Measurements from ENCODE around the gene OTULINL. TPM values are rescaled to one million over a fixed set of nuclear protein-coding genes. Genes with fewer than 3 reads are reported as not detected.
A peak's percentile ranks its signal among the peaks of the same experiment; 100 is the strongest.
"Not testable (repeated sequence)": the region's sequence is repeated elsewhere in the genome, so short reads cannot be mapped to it uniquely, and the experiment has no call there.

Gene OTULINL
- 10 to 100 TPM; 12.2 to 12.3 TPM for total RNA-seq

DNA sequence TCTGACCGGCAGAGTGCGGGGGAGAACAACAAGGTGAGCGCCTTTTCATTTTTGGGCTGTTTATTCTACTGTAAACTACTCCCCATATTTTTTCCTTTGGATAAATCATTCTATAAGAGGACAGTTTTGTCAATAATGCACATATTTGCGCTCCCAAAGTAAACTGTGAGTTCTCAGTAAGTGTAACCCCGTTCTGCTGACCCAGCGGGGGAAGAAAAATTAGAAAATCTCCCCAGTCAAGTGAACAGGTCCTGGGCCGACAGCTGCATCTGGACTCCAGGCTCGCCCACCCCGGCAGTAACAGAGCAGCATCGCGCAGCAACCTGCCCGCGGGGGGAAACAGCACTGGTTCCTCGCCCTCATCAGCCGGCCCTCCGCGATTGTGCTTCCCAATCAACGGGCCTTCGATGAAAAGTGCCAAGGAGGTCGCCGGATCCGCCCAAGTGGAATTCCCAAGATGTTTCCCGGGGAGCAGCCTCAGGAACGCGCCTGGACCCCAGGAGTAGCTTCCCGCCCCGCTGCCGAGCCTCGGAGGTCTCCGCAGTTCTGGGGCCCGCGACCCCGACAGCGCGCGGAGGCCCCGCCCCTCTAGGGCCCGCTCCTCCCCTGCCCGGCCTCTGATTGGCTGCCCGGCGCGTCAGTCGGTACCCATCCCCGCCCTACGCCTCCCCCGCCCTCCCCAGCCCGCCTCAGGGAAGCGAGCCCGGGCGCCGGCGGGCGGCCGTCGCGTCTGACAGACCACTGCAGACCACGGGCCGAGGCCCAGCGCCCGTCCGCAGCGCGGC, at the start of gene OTULINL:
Gene OTULINL, plus strand, starts transcription at position 687 of the 785 bp plus-strand sequence. CDS start 103 bp downstream, outside the sequence.
- H3K4me3 Mint-ChIP-seq = peak within 1 kb of the TSS; percentile 77
- no peaks in the 10 kb centered on the region for H3K9me3 Mint-ChIP-seq
- H3K27ac Mint-ChIP-seq = no peak within 1 kb of the TSS
- DNase-seq = peak; percentile 91
- H3K27me3 Mint-ChIP-seq = peaks cover 9% of the 10 kb centered on the region
- H3K4me1 Mint-ChIP-seq (ENCODE audit: low read depth) = peaks cover 27% of the 10 kb centered on the region
- H3K36me3 Mint-ChIP-seq = no peaks in the 10 kb centered on the region
- intact Hi-C loops (cut with micrococcal nuclease) = loop anchor here (5.0 kb wide), 4 partner anchors 66 to 1886 kb away; partner anchors contain the start of genes TRIO and ZNF622
- CTCF ChIA-PET = interaction anchor here (0.6 to 1.6 kb wide), 5 partner anchors 12 to 311 kb away, joined by 3 to 13 read pairs (median 6); no protein-coding TSS in a partner anchor
- POLR2A ChIA-PET = interaction anchor here (1.0 to 2.2 kb wide), 3 partner anchors 11 to 167 kb away, joined by 3 to 17 read pairs (median 12); no protein-coding TSS in a partner anchor

DNA sequence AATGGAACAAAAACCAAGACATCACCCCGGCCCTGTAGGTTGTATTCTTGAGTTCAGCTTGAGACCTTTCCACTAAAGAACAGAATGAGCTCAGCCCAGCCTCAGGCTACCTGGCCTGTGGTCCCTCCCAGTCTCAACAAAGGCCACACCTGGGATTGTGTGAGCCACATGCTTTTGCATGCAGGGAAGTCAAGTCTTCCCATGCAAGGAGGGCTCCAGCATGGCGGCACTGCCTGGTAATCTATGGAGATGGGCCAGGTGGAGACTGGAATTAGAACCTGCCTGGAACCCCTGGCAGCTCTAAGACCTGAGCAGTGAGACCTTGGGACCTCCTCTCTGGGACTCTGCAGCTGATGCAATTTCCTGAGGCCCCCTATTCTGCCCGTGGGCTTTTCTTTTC, 49.4 kb upstream of the OTULINL start:
- H3K27me3 Mint-ChIP-seq = no peaks in the 10 kb centered on the region
- H3K36me3 Mint-ChIP-seq = no peaks in the 10 kb centered on the region
- intact Hi-C loops (cut with micrococcal nuclease) = no loop called here
- H3K9me3 Mint-ChIP-seq = no peaks in the 10 kb centered on the region
- no peak overlapping the region for H3K27ac Mint-ChIP-seq
- no peak overlapping the region for H3K4me3 Mint-ChIP-seq
- no peak for DNase-seq
- ChIA-PET POLR2A (no interaction called here), CTCF (interaction anchor here (1.0 kb wide), 1 partner anchor 116 kb away, joined by 4 read pairs; no protein-coding TSS in a partner anchor)
- H3K4me1 Mint-ChIP-seq (ENCODE audit: low read depth) = no peaks in the 10 kb centered on the region

DNA sequence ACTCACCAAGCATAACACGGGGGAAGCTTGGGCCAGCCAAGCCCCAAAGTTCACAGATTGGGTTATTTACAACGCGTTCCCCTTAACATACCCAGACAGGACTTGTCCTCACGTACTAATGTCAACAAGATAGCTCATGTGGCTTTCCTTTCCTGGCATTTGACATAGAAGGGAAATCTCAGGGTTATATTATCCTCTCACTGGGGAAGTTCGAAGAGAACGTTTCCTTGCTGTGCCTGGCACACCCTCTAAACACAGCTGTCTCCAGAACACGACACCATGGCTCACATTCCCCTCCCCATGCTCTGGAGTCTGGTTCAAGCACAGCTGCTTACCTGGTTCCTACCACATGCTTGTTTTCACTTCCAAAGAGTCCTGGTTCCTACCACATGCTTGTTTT, 46.8 kb upstream of the OTULINL start:
- Mint-ChIP-seq H3K9me3 (peaks cover 3% of the 10 kb centered on the region), H3K4me1 (ENCODE audit: low read depth) (no peaks in the 10 kb centered on the region)

DNA sequence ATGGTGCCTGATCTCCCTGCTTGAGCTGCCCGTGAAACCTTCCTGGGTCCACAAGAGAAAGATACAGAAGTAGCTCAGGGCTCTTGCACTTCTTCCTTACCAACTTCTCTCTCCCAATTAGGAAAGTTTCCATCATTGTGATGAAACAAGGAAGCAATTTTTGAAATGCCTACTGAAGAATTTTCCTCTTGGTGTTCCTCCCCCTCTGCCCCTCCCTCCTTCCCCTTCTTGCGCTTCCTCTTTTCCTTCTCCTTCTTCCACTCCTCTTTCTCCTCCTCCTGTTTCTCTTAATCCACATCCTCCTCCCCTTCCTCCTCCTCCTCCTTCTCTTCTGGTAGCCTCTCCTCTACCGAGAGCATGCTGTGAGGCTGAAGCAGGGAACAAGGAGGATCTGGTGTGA, 36.3 kb upstream of the OTULINL start:
- Mint-ChIP-seq H3K36me3 (peaks cover 3% of the 10 kb centered on the region), H3K4me1 (ENCODE audit: low read depth) (peaks cover 4% of the 10 kb centered on the region), H3K27ac (no peak overlapping the region), H3K9me3 (peaks cover 15% of the 10 kb centered on the region), H3K4me3 (no peak overlapping the region), H3K27me3 (peaks cover 4% of the 10 kb centered on the region)
- CTCF ChIA-PET = no interaction called here
- intact Hi-C loops (cut with micrococcal nuclease) = no loop called here
- no peak for DNase-seq
- POLR2A ChIA-PET = no interaction called here

More for the DNA sequence above, 46.8 kb upstream of the OTULINL start:
- DNase-seq = no peak
- Mint-ChIP-seq H3K27ac (no peak overlapping the region), H3K4me3 (no peak overlapping the region), H3K27me3 (peaks cover 1% of the 10 kb centered on the region), H3K36me3 (no peaks in the 10 kb centered on the region)
- CTCF ChIA-PET = interaction anchor here (0.7 kb wide), 1 partner anchor 383 kb away, joined by 3 read pairs; no protein-coding TSS in a partner anchor
- intact Hi-C loops (cut with micrococcal nuclease) = no loop called here
- POLR2A ChIA-PET = no interaction called here

DNA sequence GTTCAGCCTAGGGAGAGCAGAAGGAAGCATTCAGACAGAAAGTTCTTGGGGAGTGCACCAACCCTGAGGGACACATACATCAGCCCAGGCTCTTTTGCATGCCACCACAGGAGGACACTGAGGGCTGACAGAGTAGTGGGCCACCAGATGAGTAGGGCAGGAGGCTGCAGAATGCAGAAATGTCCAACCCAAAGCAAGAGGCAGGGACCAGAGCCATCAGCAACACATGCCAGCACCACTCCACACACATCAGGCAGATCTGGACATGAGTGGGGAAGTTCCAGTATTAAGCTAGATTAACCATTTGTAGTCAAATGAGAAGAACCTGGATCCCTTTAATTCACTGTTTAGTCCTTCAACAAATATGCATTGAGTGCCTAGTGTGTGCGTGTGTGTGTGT, 35.7 kb upstream of the OTULINL start:
- Mint-ChIP-seq H3K9me3 (peaks cover 11% of the 10 kb centered on the region), H3K27ac (no peak overlapping the region), H3K4me1 (ENCODE audit: low read depth) (peaks cover 4% of the 10 kb centered on the region), H3K4me3 (no peak overlapping the region), H3K27me3 (peaks cover 4% of the 10 kb centered on the region), H3K36me3 (peaks cover 3% of the 10 kb centered on the region)
- intact Hi-C loops (cut with micrococcal nuclease) = no loop called here
- no peak for DNase-seq
- POLR2A ChIA-PET = no interaction called here
- CTCF ChIA-PET = no interaction called here

DNA sequence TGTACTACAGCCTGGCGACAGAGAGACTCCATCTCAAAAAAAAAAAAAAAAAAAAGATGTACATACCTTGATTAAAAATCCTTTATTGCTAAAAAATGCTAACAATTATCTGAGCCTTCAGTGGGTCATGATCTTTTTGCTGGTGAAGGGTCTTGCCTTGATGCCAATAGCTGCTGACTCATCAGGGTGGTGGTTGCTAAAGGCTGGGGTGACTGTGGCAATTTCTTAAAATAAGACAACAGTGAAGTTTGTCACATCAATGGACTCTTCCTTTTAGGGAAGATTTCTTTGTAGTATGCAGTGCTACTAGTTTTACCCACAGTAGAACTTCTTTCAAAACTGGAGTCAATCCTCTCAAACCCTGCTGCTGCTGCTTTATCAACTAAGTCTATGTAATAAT, 33.9 kb upstream of the OTULINL start:
- no peak for DNase-seq
- intact Hi-C loops (cut with micrococcal nuclease) = no loop called here
- Mint-ChIP-seq H3K4me3 (no peak overlapping the region), H3K27me3 (peaks cover 4% of the 10 kb centered on the region), H3K36me3 (no peaks in the 10 kb centered on the region), H3K27ac (no peak overlapping the region), H3K4me1 (ENCODE audit: low read depth) (peaks cover 4% of the 10 kb centered on the region), H3K9me3 (no peaks in the 10 kb centered on the region)
- ChIA-PET CTCF (no interaction called here), POLR2A (no interaction called here)

DNA sequence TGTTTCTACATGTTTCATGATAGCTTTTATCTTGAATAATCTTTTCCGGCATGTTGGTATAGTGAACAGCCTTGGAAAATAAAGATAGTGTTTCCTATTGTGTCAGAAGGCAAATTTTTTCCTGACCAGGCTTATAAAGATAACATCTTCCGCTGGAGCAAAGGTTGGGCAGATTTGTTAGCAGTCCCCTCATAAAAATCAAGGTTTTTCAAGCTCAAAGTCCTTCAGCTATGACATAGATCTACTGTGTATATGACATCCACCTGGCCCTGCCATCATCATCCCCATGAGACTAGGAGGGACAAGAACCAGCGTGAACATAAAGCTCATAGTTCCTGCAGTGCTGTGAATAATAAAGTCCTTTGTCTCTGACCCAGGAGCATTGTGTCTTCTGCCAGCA, 30.4 kb upstream of the OTULINL start:
- intact Hi-C loops (cut with micrococcal nuclease) = no loop called here
- Mint-ChIP-seq H3K27me3 (peaks cover 4% of the 10 kb centered on the region), H3K4me1 (ENCODE audit: low read depth) (peaks cover 4% of the 10 kb centered on the region), H3K9me3 (peaks cover 11% of the 10 kb centered on the region), H3K36me3 (no peaks in the 10 kb centered on the region), H3K4me3 (no peak overlapping the region), H3K27ac (no peak overlapping the region)
- ChIA-PET POLR2A (no interaction called here), CTCF (no interaction called here)
- DNase-seq = no peak

DNA sequence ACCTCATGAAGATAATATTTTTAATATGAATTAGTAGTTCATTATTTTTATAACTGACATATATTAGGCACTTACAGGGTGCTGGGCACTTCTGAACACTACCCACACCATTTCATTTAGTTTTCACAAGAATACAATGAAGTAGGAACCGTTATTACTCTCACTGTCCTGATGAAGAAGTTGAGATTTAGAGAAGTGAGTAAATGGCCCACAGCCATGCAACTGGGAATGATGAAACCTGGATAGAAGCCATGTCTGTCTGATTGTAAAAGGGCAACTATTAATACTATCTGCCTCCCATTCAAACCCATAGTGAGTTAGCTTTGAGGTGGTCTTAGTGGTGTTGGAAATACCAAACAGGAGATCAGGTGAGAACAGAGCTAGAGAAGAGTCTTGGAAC, 29.6 kb upstream of the OTULINL start:
- ChIA-PET CTCF (no interaction called here), POLR2A (no interaction called here)
- Mint-ChIP-seq H3K36me3 (no peaks in the 10 kb centered on the region), H3K27ac (no peak overlapping the region), H3K9me3 (peaks cover 11% of the 10 kb centered on the region), H3K27me3 (peaks cover 4% of the 10 kb centered on the region), H3K4me3 (no peak overlapping the region), H3K4me1 (ENCODE audit: low read depth) (peaks cover 4% of the 10 kb centered on the region)
- no peak for DNase-seq
- intact Hi-C loops (cut with micrococcal nuclease) = no loop called here

DNA sequence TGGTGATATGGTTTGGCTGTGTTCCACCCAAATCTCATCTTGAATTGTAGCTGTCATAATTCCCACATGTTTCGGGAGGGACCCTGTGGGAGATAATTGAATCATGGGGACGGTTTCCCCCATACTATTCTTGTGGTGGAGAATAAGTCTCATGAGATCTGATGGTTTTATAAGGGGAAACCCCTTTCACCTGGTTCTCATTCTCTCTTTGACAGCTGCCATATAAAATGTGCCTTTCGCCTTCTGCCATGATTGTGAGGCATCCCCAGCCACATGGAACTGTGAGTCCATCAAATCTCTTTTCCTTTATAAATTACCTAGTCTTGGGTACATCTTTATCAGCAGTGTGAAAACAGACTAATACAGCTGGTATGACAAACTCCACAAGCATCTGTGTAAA, 27.3 kb upstream of the OTULINL start:
- H3K27me3 Mint-ChIP-seq; POLR2A ChIA-PET; H3K4me1 Mint-ChIP-seq (ENCODE audit: low read depth); DNase-seq; H3K27ac Mint-ChIP-seq; H3K4me3 Mint-ChIP-seq; intact Hi-C loops (cut with micrococcal nuclease); H3K36me3 Mint-ChIP-seq; CTCF ChIA-PET: not testable (repeated sequence)
- peaks cover 11% of the 10 kb centered on the region for H3K9me3 Mint-ChIP-seq

DNA sequence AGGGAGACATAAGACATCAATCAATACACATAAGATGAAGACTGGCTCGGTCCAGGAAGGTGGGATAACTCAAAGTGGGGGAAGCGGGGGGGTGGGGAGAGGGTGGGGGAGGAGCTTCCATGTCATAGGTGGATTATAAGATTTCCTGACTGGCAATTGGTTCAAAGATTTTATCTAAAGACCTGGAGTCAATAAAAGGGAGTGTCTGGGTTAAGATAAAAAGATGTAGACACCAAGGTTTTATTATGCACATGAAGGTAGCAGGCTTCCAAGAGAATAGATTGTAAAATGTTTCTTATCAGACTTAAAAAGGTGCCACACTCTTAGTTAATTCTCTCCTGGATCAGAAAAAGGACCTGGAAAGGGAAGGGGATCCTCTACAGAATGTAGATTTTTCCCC, 25.6 kb upstream of the OTULINL start:
- H3K27me3 Mint-ChIP-seq = peaks cover 4% of the 10 kb centered on the region
- no peak overlapping the region for H3K27ac Mint-ChIP-seq
- POLR2A ChIA-PET = no interaction called here
- peaks cover 11% of the 10 kb centered on the region for H3K9me3 Mint-ChIP-seq
- CTCF ChIA-PET = no interaction called here
- H3K4me3 Mint-ChIP-seq = no peak overlapping the region
- DNase-seq = no peak
- peaks cover 12% of the 10 kb centered on the region for H3K4me1 Mint-ChIP-seq (ENCODE audit: low read depth)
- intact Hi-C loops (cut with micrococcal nuclease) = no loop called here
- no peaks in the 10 kb centered on the region for H3K36me3 Mint-ChIP-seq

DNA sequence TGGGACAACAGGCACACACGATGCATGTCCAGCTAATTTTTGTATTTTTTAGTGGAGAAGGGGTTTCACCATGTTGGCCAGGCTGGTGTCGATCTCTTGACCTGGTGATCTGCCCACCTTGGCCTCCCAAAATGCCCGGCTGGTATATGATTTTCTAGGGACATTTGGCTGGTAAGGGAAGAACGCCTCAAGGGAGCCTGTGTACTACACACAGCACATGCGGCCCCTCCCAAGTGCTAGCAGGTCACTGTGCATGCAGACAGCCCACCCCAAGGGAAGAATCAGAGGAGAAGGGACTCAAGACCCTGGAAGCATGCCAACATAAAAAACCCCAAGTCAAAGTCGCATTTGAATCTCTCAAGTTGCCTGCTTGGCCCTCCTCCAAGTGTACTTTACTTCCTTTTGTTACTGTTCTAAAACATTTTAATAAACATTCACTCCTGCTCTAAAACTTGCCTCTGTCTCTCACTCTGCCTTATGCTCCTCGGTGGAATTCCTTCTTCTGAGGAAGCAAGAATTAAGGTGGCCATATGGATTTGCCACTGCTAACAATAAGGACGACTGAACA, 24.3 kb upstream of the OTULINL start:
- ChIA-PET POLR2A (no interaction called here), CTCF (no interaction called here)
- no peak overlapping the region for H3K27ac Mint-ChIP-seq
- peaks cover 4% of the 10 kb centered on the region for H3K27me3 Mint-ChIP-seq
- no peaks in the 10 kb centered on the region for H3K36me3 Mint-ChIP-seq
- intact Hi-C loops (cut with micrococcal nuclease) = no loop called here
- H3K4me3 Mint-ChIP-seq = no peak overlapping the region
- peaks cover 11% of the 10 kb centered on the region for H3K9me3 Mint-ChIP-seq
- H3K4me1 Mint-ChIP-seq (ENCODE audit: low read depth) = peaks cover 12% of the 10 kb centered on the region
- no peak for DNase-seq

DNA sequence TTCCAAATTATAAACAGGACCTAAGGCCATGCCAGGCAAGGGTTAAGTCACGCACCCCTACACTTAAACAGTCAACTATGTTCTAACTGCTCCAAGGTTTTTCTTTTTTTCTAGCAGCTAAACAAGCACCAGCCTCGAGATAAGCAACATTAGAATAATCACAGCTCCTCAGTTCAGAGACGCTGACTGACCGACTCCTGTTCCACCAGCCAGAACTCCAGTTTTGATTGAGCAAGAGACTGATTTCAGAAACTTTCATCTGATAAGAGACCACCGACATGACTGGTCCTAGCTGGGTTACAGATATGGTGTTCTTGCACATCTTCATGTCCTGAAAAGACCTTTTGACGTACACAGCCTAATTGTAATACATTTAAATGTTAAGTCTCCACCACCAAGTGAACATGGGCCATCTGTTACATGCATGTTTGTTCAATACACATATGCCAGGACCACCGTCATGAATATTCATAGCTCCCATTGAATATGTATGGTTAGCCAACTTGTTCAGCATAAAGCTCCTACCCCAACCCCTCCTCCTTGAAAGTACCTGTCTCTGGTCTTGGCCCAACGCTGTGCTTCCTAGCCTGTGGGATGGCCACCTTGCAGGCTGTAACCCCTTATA, 23.7 kb upstream of the OTULINL start:
- CTCF ChIA-PET = interaction anchor here (0.7 kb wide), 1 partner anchor 27 kb away, joined by 3 read pairs; no protein-coding TSS in a partner anchor
- Mint-ChIP-seq H3K27me3 (peaks cover 4% of the 10 kb centered on the region), H3K4me3 (no peak overlapping the region), H3K4me1 (ENCODE audit: low read depth) (peaks cover 12% of the 10 kb centered on the region), H3K9me3 (peaks cover 11% of the 10 kb centered on the region), H3K36me3 (no peaks in the 10 kb centered on the region), H3K27ac (no peak overlapping the region)
- intact Hi-C loops (cut with micrococcal nuclease) = no loop called here
- POLR2A ChIA-PET = no interaction called here
- no peak for DNase-seq

Data from activated CD4-positive, alpha-beta memory T cell treated with anti-CD3 and anti-CD28 coated beads for 36 hours (primary cell).